ENCODE measurements around the gene CDH10. TPM values are rescaled to one million over a fixed set of nuclear protein-coding genes. Genes with fewer than 3 reads are reported as not detected.

Gene CDH10
- total and polyA plus RNA-seq, 2 donors (not counting 3 experiments of a cell fraction or from before 2014, with no cell fraction given): 0.07 TPM; not detected in 1

GRCh38 chr5:24630918-24631317 is 13.9 kb downstream of the CDH10 start:
- BruUV-seq (replicated peaks): no TSS peak
- Histone ChIP-seq H3K4me2 (ENCODE audit: insufficient read depth, low read length) (no peak overlapping the region), H4K20me1 (replicated peaks; ENCODE audit: control insufficient read depth, extremely low read depth, insufficient read depth, low read length) (no peaks in the 10 kb centered on the region), H3K27ac (ENCODE audit: insufficient read depth, low read depth, low read length) (no peak overlapping the region), H2AFZ (ENCODE audit: low read depth, low read length) (no peak overlapping the region), H3K36me3 (ENCODE audit: control insufficient read depth in 2 of 2, extremely low read depth in 1 of 2, insufficient read depth in 2 of 2, low read length in 2 of 2) (no peaks in the 10 kb centered on the region), H3K4me3 (replicated peaks in 1 of 3; ENCODE audit: insufficient read depth in 1 of 3, low read depth in 1 of 3, low read length in 3 of 3) (no peak overlapping the region), H3K4me1 (ENCODE audit: control insufficient read depth, extremely low read depth, insufficient read depth, low read length) (no peaks in the 10 kb centered on the region), H3K79me2 (ENCODE audit: control insufficient read depth, insufficient read depth, low read length) (no peaks in the 10 kb centered on the region), H3K9me1 (replicated peaks; ENCODE audit: control insufficient read depth, extremely low read depth, insufficient read depth, low read length) (no peaks in the 10 kb centered on the region), H3K27me3 (ENCODE audit: control insufficient read depth in 2 of 2, insufficient read depth in 2 of 2, low read length in 2 of 2) (no peaks in the 10 kb centered on the region), H3K9me3 (replicated peaks; ENCODE audit: control insufficient read depth, insufficient read depth, low read length) (no peaks in the 10 kb centered on the region), H3K9ac (replicated peaks; ENCODE audit: extremely low read depth, insufficient read depth, low read length) (no peak overlapping the region)
- no peak for DNase-seq (ENCODE audit: low read depth, low spot score)
- dilution Hi-C loops (cut with MboI; ENCODE audit: extremely low pct_ligation_motif_present, low sequenced_read_pairs): no loop called here
- FAIRE-seq: no peak
- TF ChIP-seq POLR2A (IDR thresholded peaks at IDR 0.05; ENCODE audit: low read depth, low read length) (no peak), GATA2 (IDR thresholded peaks at IDR 0.05; ENCODE audit: insufficient read depth, insufficient read length, low read depth, low read length) (no peak), MAX (IDR thresholded peaks at IDR 0.05; ENCODE audit: insufficient read depth, insufficient read length) (no peak)
- CTCF ChIA-PET: no interaction called here
- POLR2A ChIA-PET: no interaction called here
- intact Hi-C loops (cut with micrococcal nuclease): no loop called here

GRCh38 chr5:24629798-24630197 is 15.0 kb downstream of the CDH10 start:
- Histone ChIP-seq H4K20me1 (replicated peaks; ENCODE audit: control insufficient read depth, extremely low read depth, insufficient read depth, low read length) (no peaks in the 10 kb centered on the region), H2AFZ (ENCODE audit: low read depth, low read length) (no peak overlapping the region), H3K79me2 (ENCODE audit: control insufficient read depth, insufficient read depth, low read length) (no peaks in the 10 kb centered on the region), H3K27me3 (ENCODE audit: control insufficient read depth in 2 of 2, insufficient read depth in 2 of 2, low read length in 2 of 2) (no peaks in the 10 kb centered on the region), H3K27ac (ENCODE audit: insufficient read depth, low read depth, low read length) (no peak overlapping the region), H3K36me3 (ENCODE audit: control insufficient read depth in 2 of 2, extremely low read depth in 1 of 2, insufficient read depth in 2 of 2, low read length in 2 of 2) (no peaks in the 10 kb centered on the region), H3K9me3 (replicated peaks; ENCODE audit: control insufficient read depth, insufficient read depth, low read length) (no peaks in the 10 kb centered on the region), H3K4me2 (ENCODE audit: insufficient read depth, low read length) (no peak overlapping the region), H3K9me1 (replicated peaks; ENCODE audit: control insufficient read depth, extremely low read depth, insufficient read depth, low read length) (no peaks in the 10 kb centered on the region), H3K4me1 (ENCODE audit: control insufficient read depth, extremely low read depth, insufficient read depth, low read length) (no peaks in the 10 kb centered on the region), H3K9ac (replicated peaks; ENCODE audit: extremely low read depth, insufficient read depth, low read length) (no peak overlapping the region), H3K4me3 (replicated peaks in 1 of 3; ENCODE audit: insufficient read depth in 1 of 3, low read depth in 1 of 3, low read length in 3 of 3) (no peak overlapping the region)
- ChIA-PET POLR2A (no interaction called here), CTCF (no interaction called here)
- dilution Hi-C loops (cut with MboI; ENCODE audit: extremely low pct_ligation_motif_present, low sequenced_read_pairs): no loop called here
- FAIRE-seq (no peak), DNase-seq (ENCODE audit: low read depth, low spot score) (no peak)
- TF ChIP-seq GATA2 (IDR thresholded peaks at IDR 0.05; ENCODE audit: insufficient read depth, insufficient read length, low read depth, low read length) (no peak), CTCF (IDR thresholded peaks at IDR 0.05; ENCODE audit: extremely low read depth in 1 of 2, insufficient read depth in 1 of 2, low read depth in 1 of 2, low read length in 2 of 2) (no peak), EZH2 (IDR thresholded peaks at IDR 0.05; ENCODE audit: borderline replicate concordance, low read depth, low read length, severe bottlenecking) (no peak), MYC (IDR thresholded peaks at IDR 0.05; ENCODE audit: low read depth, low read length) (no peak), FOS (IDR thresholded peaks at IDR 0.05; ENCODE audit: borderline replicate concordance, insufficient read depth, low read length) (no peak), JUN (IDR thresholded peaks at IDR 0.05; ENCODE audit: borderline replicate concordance, insufficient read depth, insufficient read length, low read depth) (no peak)
- intact Hi-C loops (cut with micrococcal nuclease): no loop called here
- BruUV-seq (replicated peaks): no TSS peak
